NCI-H2171 treated with DMSO at 0.1 percent for 48 hours (cell line): ENCODE measurements around the gene CDC26.
"Not testable (repeated sequence)": the region's sequence is repeated elsewhere in the genome, so short reads cannot be mapped to it uniquely, and the experiment has no call there.

ENCODE experiments used
- DNase-seq: peaks from one replicate; lab custom pipeline; 2025; lab: John Stamatoyannopoulos, UW

The CDC26 gene

GRCh38 chr9:113275157-113276131, at the start of gene CDC26, which contains the start of gene PRPF4:
CDC26 (minus strand) TSS chr9:113275572; CDS start chr9:113272507, 3,065 bp downstream.
PRPF4 (plus strand) TSS chr9:113275658; CDS start chr9:113275744, 86 bp downstream.
- peak; percentile 99 for DNase-seq

GRCh38 chr9:113322671-113323070, 47.3 kb upstream of the CDC26 start:
- no peak for DNase-seq

GRCh38 chr9:113320051-113320450, 44.7 kb upstream of the CDC26 start:
- DNase-seq: no peak

- no peak for DNase-seq
Measured at GRCh38 chr9:113319054-113319453, 43.7 kb upstream of the CDC26 start.

GRCh38 chr9:113317777-113318176, 42.4 kb upstream of the CDC26 start:
- DNase-seq: no peak

DNA sequence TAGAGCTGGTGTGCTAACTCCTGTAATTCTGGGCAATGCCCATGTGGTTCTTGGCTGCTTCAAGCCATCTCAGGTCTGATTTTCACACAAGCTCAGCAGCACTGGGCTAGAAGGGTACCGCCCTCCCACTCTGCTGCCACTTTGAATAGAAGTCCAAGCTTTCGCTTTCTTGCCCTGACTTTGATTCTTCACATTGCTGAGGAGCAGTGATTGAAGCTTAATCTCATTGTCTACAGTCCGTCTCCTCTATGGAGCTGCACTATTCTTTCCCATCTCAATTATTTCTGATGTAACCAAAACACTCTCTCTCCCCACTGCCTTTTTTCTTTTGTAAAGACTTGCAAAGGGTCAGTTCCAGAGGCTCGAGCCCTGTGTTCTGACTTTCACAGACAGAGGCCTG, 40.7 kb upstream of the CDC26 start:
- no peak for DNase-seq

DNA sequence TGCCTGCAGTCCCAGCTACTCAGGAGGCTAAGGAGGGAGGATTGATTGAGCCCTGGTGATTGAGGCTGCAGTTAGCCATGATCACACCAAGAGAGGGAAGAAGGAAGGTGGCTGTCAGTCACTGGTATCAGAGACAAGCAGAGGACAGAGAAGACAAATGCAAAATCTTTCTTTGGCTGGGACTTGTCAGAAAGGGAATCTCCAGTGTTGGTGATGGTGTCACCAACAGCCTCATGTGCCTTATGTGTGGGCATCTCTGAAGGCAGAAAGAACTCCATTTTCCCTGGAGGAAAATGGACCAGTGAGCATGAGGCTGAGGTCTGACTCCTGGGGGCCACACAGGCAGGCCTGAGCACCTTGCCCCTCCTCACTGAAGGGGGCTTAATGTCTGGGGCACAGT, 39.9 kb upstream of the CDC26 start:
- no peak for DNase-seq

DNA sequence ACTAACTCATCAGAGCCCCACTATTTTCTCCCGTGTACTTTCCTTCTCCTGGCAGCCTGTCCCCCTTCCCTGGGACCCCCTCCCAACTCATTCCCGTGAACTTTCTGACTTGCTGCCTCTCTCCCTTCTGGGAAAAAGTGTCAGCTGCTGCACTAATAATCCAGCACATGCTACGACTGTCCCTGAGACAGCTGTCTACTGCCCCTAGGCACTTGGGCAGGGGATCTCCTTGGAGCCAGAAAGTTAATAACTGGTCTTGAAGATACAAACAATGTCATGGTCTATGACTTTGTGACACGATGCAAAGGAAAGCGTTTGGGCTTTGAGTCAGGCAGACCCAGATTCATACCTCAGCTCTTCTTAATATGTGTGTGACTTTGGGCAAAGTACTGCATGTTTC, 37.9 kb upstream of the CDC26 start:
- DNase-seq: no peak

GRCh38 chr9:113311961-113312360, 36.6 kb upstream of the CDC26 start:
- no peak for DNase-seq

DNA sequence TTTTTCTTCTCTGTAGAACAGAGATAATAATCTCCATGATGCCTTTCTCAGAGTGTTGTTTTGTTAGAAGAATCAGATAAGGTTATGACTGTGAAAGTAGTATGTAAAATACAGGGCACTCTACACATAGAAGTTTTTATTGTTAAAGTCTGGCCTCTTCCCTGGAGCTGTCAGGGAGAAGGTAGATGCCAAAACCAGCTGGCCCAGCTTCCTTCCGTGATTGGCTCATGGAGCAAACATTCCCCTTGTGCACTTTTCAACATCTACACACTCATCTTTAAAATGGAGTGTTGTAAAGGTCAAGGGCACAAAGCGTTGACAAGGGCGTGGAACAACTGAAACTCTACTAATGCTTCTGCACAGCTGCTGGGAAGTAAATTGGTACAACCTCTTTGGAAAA, 35.2 kb upstream of the CDC26 start:
- DNase-seq: no peak

DNA sequence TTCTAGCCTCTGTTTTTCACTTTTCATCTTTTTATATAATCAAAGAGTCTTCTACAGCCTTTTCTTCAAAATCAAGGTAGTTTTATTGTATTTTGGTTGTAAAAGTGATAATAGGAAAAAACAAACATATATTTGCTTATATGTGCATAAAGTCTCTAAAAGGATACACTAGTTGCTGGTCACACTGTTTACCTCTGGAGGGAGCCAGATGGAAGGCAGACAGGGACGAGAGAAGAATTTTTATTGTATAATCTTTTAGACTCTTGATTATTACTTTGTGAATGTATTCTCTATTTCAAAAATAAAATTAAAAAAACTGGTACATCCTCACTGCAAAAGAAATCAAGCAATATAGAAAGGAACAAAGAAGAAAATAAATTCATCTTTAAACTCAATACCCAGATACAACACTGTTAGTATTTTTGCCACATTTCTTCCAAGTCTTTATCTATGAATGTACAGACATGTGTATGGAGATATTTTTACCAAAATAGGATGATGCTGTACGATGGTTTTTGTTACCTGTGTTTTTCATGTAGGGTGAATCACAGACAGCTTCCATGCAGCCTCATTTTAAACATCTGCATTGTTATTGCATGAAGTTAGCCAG, 33.9 kb upstream of the CDC26 start:
- peak; percentile 36 for DNase-seq

DNA sequence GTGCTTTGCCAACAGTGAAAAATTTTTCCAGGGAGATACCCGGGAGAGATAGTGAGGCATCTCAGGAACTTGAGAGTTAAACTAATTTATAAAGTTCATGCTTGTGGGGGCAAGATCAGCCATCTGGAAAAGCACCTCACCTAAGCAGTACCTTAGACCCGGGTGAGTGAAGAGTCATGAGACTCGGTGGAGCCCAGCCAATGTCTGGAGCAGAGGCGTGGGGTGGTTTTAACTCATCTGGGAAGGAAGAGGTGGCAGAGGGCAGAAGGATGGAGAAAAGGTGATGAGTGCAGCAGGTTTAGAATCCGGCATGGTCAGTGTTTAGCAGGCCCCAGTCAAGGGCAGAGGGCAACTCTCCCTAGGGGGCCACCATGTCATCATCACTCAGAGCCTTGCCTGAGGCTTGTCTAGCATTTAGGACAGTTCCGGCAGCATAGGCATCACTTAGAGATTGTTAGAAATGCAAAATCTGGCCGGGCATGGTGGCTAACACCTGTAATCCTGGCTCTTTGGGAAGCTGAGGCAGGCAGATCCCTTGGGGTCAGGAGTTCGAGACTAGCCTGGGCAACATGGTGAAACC, 32.1 kb upstream of the CDC26 start:
- no peak for DNase-seq

DNA sequence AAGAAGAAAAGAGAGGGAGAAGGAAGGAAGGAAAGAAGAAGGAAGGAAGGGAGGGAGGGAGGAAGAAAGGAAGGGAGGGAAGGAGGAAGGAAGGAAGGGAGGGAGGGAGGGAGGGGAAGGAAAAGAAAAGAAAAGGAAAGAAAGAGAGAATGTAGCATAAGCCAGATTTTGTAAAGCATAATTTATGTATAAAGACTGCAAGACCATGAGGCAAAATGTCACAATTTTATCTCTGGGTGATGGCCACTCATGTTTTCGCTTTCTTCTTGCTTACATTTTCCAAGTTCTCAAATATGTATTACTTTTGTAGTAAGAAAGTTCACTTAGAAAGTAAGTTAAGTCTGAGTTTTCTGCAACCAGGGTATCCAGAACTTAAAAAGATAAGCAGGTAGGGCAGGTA, 31.2 kb upstream of the CDC26 start:
- DNase-seq: no peak

DNA sequence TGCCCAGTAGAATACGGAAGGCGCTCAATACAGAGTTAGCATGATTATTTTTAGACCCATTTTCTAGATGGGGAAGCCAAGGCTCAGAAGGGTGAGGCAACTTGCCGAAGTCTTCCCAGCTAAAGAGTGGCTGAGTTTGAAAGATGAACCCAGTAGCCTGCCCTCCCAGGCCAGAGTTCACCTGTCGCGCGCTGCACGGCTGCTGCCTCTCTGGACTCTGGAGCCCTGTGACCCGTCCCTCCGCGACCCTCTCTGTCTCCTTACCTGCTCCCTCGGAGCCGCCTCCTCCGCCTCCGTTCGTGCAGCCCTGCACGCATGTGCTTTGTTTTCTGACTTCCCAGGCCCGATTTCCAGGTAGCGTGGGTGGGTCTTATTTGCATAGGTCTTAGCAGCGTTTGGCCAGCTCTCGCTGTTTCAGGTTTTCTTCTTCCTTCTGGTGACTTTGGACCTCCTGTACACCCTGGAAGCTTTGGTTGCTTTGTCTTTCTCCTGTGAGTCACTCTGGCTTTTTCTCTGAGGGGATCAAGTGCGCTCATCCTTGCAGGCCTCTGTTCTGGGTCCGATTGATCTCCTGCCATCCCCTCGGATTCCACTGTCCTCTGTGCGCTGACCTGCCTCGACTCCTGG, 27.5 kb upstream of the CDC26 start, which contains the start of gene RNF183:
Gene RNF183, minus strand, starts transcription at position 585 of the 627 bp plus-strand sequence. CDS start 5,192 bp downstream, outside the sequence.
- no peak for DNase-seq

GRCh38 chr9:113301548-113301947, 26.2 kb upstream of the CDC26 start:
- no peak for DNase-seq

GRCh38 chr9:113299800-113300292, 24.5 kb upstream of the CDC26 start:
- peak; percentile 8 for DNase-seq

GRCh38 chr9:113298924-113299770, 23.8 kb upstream of the CDC26 start:
- DNase-seq: peak; percentile 74

DNA sequence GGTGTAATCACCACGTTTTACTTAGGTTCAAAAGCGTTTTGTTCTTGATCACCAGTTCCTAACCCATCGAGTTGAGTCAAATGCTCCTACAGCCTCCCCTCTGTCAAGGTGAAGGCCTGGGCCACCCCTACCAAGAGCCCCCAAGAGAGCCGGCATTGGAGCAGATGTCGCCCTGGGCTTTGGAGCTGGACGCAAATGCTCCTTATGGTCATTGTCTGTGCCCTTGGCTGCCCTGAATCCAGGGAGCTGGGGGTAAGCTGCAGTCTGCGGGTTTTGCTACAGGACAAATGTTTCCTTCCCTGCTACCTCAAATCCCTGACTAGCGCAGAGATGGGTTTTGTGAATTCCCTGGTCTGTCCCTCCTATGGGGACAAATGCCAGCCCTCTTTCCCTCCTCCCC, 22.9 kb upstream of the CDC26 start:
- no peak for DNase-seq

DNA sequence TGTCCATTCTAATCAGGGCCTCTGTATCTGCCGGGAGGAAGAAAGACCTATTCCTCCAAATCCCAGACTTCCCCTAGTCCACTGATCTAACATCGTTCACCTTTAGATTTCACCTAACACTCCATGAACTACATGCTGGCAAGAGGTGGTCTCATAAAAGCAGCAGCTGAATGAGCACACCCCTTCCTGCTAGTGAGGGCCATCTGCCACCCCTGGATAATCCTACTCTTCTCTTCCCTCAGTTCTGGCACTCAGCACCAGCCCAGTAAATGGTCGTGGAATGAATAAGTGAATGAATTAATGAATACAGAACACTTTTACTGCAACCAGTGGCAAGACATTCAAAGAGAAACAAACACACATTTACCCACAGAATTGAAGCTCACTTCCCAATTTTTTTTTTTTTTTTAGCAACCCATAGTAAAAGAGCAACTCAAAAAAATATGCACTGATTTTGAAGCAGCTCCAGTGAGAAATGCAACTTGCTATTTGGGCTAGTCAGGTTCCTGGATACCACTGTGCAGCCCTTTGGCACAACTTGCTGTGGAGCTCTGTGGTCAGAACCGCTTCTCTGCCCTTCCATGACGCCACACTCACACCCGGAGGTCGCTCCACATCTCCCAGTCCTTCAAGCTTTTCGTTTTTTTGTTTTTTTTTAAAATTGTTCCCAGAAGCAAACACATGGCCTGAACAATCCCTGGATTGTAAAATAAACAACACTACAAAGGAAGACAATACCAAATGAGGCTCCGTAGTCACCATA, 21.6 kb upstream of the CDC26 start:
- DNase-seq: peak; percentile 60

DNA sequence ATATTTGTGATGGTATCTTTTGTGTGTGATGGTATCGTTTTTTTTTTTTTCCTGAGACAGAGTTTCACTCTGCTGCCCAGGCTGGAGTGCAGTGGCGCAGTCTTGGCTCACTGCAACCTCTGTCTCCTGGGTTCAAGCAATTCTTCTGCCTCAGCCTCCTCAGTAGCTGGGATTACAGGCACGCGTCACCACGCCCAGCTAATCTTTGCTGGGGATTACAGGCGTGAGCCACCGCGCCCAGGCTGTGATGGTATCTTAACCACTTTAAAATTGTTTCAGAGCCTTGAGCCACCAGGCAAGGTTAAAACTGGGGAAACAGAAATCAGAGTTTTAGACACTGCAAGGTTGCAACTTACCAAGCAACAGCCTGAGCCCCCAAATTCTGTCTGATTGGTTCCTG, 20.9 kb upstream of the CDC26 start:
- not testable (repeated sequence) for DNase-seq
